ENCODE measurements around the gene GFM2.
"Not testable (repeated sequence)": the region's sequence is repeated elsewhere in the genome, so short reads cannot be mapped to it uniquely, and the experiment has no call there.

The GFM2 gene

GRCh38 chr5:74801197-74801596, 34.3 kb upstream of the GFM2 start:
- peaks cover 4 to 57% of the 10 kb centered on the region in 2 donors for H3K36me3 ChIP-seq (replicated peaks in 1 of 2; ENCODE audit: control insufficient read depth in 2 of 2, insufficient read depth in 2 of 2, low read length in 2 of 2)
- WGBS, 2 donors (ENCODE audit: extremely low coverage in 2 of 2, insufficient read length in 2 of 2, insufficient replicate concordance in 1 of 2): no CpG with 5 or more reads among the region's 3 CpGs

DNA sequence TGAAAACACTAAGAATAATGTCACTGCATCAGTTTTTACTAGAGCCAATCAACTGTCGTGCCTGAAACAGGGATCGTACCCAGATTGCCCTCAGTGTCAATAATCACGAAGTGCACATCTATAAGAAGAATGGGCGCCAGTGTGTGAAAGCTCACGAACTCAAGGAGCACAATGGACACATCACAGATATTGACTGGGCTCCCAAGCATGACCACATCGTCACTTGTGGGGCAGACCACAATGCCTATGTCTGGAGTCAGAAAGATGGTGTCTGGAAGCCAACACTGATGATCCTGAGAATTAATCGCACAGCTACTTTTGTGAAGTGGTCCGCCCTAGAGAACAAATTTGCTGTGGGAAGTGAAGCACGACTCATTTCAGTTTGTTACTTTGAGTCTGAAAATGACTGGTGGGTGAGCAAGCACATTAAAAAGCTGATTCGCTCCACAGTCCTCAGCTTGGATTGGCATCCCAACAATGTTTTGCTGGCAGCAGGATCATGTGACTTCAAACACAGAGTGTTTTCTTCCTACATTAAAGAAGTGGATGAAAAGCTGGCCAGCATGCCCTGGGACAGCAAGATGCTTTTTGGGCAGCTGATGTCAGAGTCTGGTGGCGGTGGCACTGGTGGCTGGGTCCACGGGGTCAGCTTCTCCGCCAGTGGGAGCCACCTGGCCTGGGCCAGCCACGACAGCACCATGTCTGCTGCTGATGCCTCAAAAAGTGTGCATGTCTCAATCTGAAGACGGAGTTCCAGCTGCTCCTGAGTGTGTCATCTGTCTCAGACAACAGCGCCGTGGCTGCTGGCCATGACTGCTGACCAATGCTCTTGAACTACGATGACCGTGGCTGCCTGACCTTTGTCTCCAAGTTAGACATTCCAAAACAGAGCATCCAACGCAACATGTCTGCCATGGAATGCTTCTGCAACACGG, 32.3 kb upstream of the GFM2 start:
- H3K23ac ChIP-seq (ENCODE audit: low read depth, low read length, poor library complexity): no peak overlapping the region
- no CpG with 5 or more reads among the region's 21 CpGs for WGBS, 2 donors (ENCODE audit: extremely low coverage in 2 of 2, insufficient read length in 2 of 2, insufficient replicate concordance in 1 of 2)

More at GRCh38 chr5:74801197-74801596, 34.3 kb upstream of the GFM2 start:
- Histone ChIP-seq H3K9me3 (replicated peaks in 1 of 2; ENCODE audit: control insufficient read depth in 2 of 2, insufficient read depth in 1 of 2, low read depth in 1 of 2, low read length in 2 of 2) (no peaks in the 10 kb centered on the region), H3K79me1 (ENCODE audit: low read depth, low read length) (no peaks in the 10 kb centered on the region), H2AK5ac (ENCODE audit: low read depth, low read length) (no peak overlapping the region), H3K4me3 (ENCODE audit: low read length in 2 of 2) (no peak overlapping the region), H3K14ac (ENCODE audit: low read length) (no peak overlapping the region), H2BK5ac (ENCODE audit: low read length) (no peak overlapping the region), H2BK15ac (ENCODE audit: low read length) (no peak overlapping the region), H4K8ac (ENCODE audit: low read depth, low read length) (no peak overlapping the region), H2BK120ac (ENCODE audit: low read depth, low read length) (no peak overlapping the region), H3K4me2 (ENCODE audit: insufficient read depth, low read length, poor library complexity, severe bottlenecking) (no peak overlapping the region), H3K27me3 (ENCODE audit: control insufficient read depth in 3 of 3, insufficient read depth in 3 of 3, low read depth in 1 of 3, low read length in 3 of 3) (no peaks in the 10 kb centered on the region), H3K23ac (ENCODE audit: low read depth, low read length, poor library complexity) (no peak overlapping the region), H3K4ac (ENCODE audit: low read length) (no peak overlapping the region), H2AFZ (ENCODE audit: low read length) (no peak overlapping the region), H3K27ac (replicated peaks; ENCODE audit: low read length) (no peak overlapping the region), H3K18ac (ENCODE audit: low read length) (no peak overlapping the region), H3K4me1 (ENCODE audit: control insufficient read depth in 2 of 2, insufficient read depth in 1 of 2, low read depth in 1 of 2, low read length in 2 of 2) (no peaks in the 10 kb centered on the region), H2BK12ac (ENCODE audit: low read length) (no peak overlapping the region), H4K91ac (ENCODE audit: low read depth, low read length, poor library complexity) (no peak overlapping the region), H3K9ac (ENCODE audit: low read depth, low read length, poor library complexity) (no peak overlapping the region)
- no peak for DNase-seq (ENCODE audit: low spot score)

DNA sequence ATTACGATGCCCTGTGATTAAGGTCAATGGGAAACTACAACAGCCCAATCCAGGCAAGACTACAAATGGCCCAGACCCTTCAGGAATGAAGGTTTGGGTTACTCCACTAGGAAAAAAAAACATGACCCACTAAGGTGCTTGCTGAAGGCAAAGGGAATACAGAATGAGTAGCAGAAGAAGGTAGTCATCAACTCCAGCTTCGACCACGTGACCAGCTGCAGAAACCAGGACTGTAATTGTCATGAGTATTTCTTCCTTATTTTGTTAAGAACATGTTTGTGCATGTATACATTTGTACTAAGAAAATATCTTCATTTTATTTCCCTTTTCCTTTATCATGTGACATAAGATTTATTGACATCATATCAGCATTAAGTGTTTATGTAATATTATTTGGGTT, 24.8 kb upstream of the GFM2 start:
- not testable (repeated sequence) for H4K8ac ChIP-seq (ENCODE audit: low read depth, low read length); H3K14ac ChIP-seq (ENCODE audit: low read length); H2BK5ac ChIP-seq (ENCODE audit: low read length); H2BK12ac ChIP-seq (ENCODE audit: low read length); H3K4me2 ChIP-seq (ENCODE audit: insufficient read depth, low read length, poor library complexity, severe bottlenecking); H2BK120ac ChIP-seq (ENCODE audit: low read depth, low read length); H3K9me3 ChIP-seq (replicated peaks in 1 of 2; ENCODE audit: control insufficient read depth in 2 of 2, insufficient read depth in 1 of 2, low read depth in 1 of 2, low read length in 2 of 2); H2BK15ac ChIP-seq (ENCODE audit: low read length); H3K23ac ChIP-seq (ENCODE audit: low read depth, low read length, poor library complexity); H3K4me3 ChIP-seq (ENCODE audit: low read length in 2 of 2); H3K4ac ChIP-seq (ENCODE audit: low read length); H3K4me1 ChIP-seq (ENCODE audit: control insufficient read depth in 2 of 2, insufficient read depth in 1 of 2, low read depth in 1 of 2, low read length in 2 of 2); H2AFZ ChIP-seq (ENCODE audit: low read length); H3K18ac ChIP-seq (ENCODE audit: low read length); H4K91ac ChIP-seq (ENCODE audit: low read depth, low read length, poor library complexity); H3K27me3 ChIP-seq (ENCODE audit: control insufficient read depth in 3 of 3, insufficient read depth in 3 of 3, low read depth in 1 of 3, low read length in 3 of 3); H3K79me1 ChIP-seq (ENCODE audit: low read depth, low read length); DNase-seq (ENCODE audit: low spot score); H3K27ac ChIP-seq (replicated peaks; ENCODE audit: low read length); H3K9ac ChIP-seq (ENCODE audit: low read depth, low read length, poor library complexity); H2AK5ac ChIP-seq (ENCODE audit: low read depth, low read length)
- WGBS, 2 donors (ENCODE audit: extremely low coverage in 2 of 2, insufficient read length in 2 of 2, insufficient replicate concordance in 1 of 2): no CpG with 5 or more reads among the region's 3 CpGs
- H3K36me3 ChIP-seq (replicated peaks in 1 of 2; ENCODE audit: control insufficient read depth in 2 of 2, insufficient read depth in 2 of 2, low read length in 2 of 2): peaks cover 14 to 64% of the 10 kb centered on the region in 2 donors

More for the DNA sequence above, 32.3 kb upstream of the GFM2 start:
- Histone ChIP-seq H2BK120ac (ENCODE audit: low read depth, low read length) (no peak overlapping the region), H3K18ac (ENCODE audit: low read length) (no peak overlapping the region), H2AK5ac (ENCODE audit: low read depth, low read length) (no peak overlapping the region), H3K79me1 (ENCODE audit: low read depth, low read length) (no peaks in the 10 kb centered on the region), H3K4me3 (ENCODE audit: low read length in 2 of 2) (no peak overlapping the region), H3K14ac (ENCODE audit: low read length) (no peak overlapping the region), H3K9me3 (replicated peaks in 1 of 2; ENCODE audit: control insufficient read depth in 2 of 2, insufficient read depth in 1 of 2, low read depth in 1 of 2, low read length in 2 of 2) (no peaks in the 10 kb centered on the region), H2BK5ac (ENCODE audit: low read length) (no peak overlapping the region), H3K9ac (ENCODE audit: low read depth, low read length, poor library complexity) (no peak overlapping the region), H2BK15ac (ENCODE audit: low read length) (no peak overlapping the region), H3K36me3 (replicated peaks in 1 of 2; ENCODE audit: control insufficient read depth in 2 of 2, insufficient read depth in 2 of 2, low read length in 2 of 2) (peaks cover 6 to 62% of the 10 kb centered on the region in 2 donors), H2BK12ac (ENCODE audit: low read length) (no peak overlapping the region), H3K4me2 (ENCODE audit: insufficient read depth, low read length, poor library complexity, severe bottlenecking) (no peak overlapping the region), H2AFZ (ENCODE audit: low read length) (no peak overlapping the region), H4K91ac (ENCODE audit: low read depth, low read length, poor library complexity) (no peak overlapping the region), H3K4ac (ENCODE audit: low read length) (no peak overlapping the region), H3K4me1 (ENCODE audit: control insufficient read depth in 2 of 2, insufficient read depth in 1 of 2, low read depth in 1 of 2, low read length in 2 of 2) (no peaks in the 10 kb centered on the region), H3K27ac (replicated peaks; ENCODE audit: low read length) (no peak overlapping the region), H3K27me3 (ENCODE audit: control insufficient read depth in 3 of 3, insufficient read depth in 3 of 3, low read depth in 1 of 3, low read length in 3 of 3) (no peaks in the 10 kb centered on the region), H4K8ac (ENCODE audit: low read depth, low read length) (no peak overlapping the region)
- no peak for DNase-seq (ENCODE audit: low spot score)

GRCh38 chr5:74787424-74787823, 20.5 kb upstream of the GFM2 start:
- no peak overlapping the region for H2BK12ac ChIP-seq (ENCODE audit: low read length)
- no peak overlapping the region for H3K4ac ChIP-seq (ENCODE audit: low read length)
- no peak overlapping the region for H2BK5ac ChIP-seq (ENCODE audit: low read length)
- H3K23ac ChIP-seq (ENCODE audit: low read depth, low read length, poor library complexity): no peak overlapping the region
- no peaks in the 10 kb centered on the region for H3K27me3 ChIP-seq (ENCODE audit: control insufficient read depth in 3 of 3, insufficient read depth in 3 of 3, low read depth in 1 of 3, low read length in 3 of 3)
- H3K9ac ChIP-seq (ENCODE audit: low read depth, low read length, poor library complexity): no peak overlapping the region
- no peak overlapping the region for H4K8ac ChIP-seq (ENCODE audit: low read depth, low read length)
- H3K14ac ChIP-seq (ENCODE audit: low read length): no peak overlapping the region
- DNase-seq (ENCODE audit: low spot score): no peak
- whole genome bisulfite sequencing, 2 donors (ENCODE audit: extremely low coverage in 2 of 2, insufficient read length in 2 of 2, insufficient replicate concordance in 1 of 2): no CpG with 5 or more reads among the region's 6 CpGs
- H3K36me3 ChIP-seq (replicated peaks in 1 of 2; ENCODE audit: control insufficient read depth in 2 of 2, insufficient read depth in 2 of 2, low read length in 2 of 2): peaks cover 12 to 45% of the 10 kb centered on the region in 2 donors
- H4K91ac ChIP-seq (ENCODE audit: low read depth, low read length, poor library complexity): no peak overlapping the region
- H2AFZ ChIP-seq (ENCODE audit: low read length): no peak overlapping the region
- H2BK15ac ChIP-seq (ENCODE audit: low read length): no peak overlapping the region
- H3K9me3 ChIP-seq (replicated peaks in 1 of 2; ENCODE audit: control insufficient read depth in 2 of 2, insufficient read depth in 1 of 2, low read depth in 1 of 2, low read length in 2 of 2): peaks cover 0 to 8% of the 10 kb centered on the region in 2 donors
- H3K4me2 ChIP-seq (ENCODE audit: insufficient read depth, low read length, poor library complexity, severe bottlenecking): no peak overlapping the region
- no peak overlapping the region for H2BK120ac ChIP-seq (ENCODE audit: low read depth, low read length)
- H3K27ac ChIP-seq (replicated peaks; ENCODE audit: low read length): no peak overlapping the region
- no peaks in the 10 kb centered on the region for H3K79me1 ChIP-seq (ENCODE audit: low read depth, low read length)
- no peak overlapping the region for H3K4me3 ChIP-seq (ENCODE audit: low read length in 2 of 2)
- H3K18ac ChIP-seq (ENCODE audit: low read length): no peak overlapping the region
- H2AK5ac ChIP-seq (ENCODE audit: low read depth, low read length): no peak overlapping the region
- H3K4me1 ChIP-seq (ENCODE audit: control insufficient read depth in 2 of 2, insufficient read depth in 1 of 2, low read depth in 1 of 2, low read length in 2 of 2): no peaks in the 10 kb centered on the region
